HEK293 (cell line): ENCODE measurements around the gene FANCL.

Source experiments
- CTCF ChIP-seq: fragments of 450-650 bp; formaldehyde crosslinking; IDR thresholded peaks from 2 replicates; pipeline ENCODE4 v1.5.1; 2016; ENCODE audit warnings: missing biosample characterization, missing genetic modification characterization
- PBX3 ChIP-seq: sonication (generic); formaldehyde crosslinking; IDR thresholded peaks from 2 replicates; pipeline ENCODE4 v1.8.1; 2022; ENCODE audit warnings: mild to moderate bottlenecking, moderate library complexity, missing genetic modification reagents
- ZBTB17 ChIP-seq: fragments of 450-650 bp; formaldehyde crosslinking; IDR thresholded peaks from 2 replicates; pipeline ENCODE4 v1.5.1; 2016; ENCODE audit warnings: missing biosample characterization, missing genetic modification characterization
- ZNF121 ChIP-seq: fragments of 450-650 bp; formaldehyde crosslinking; IDR thresholded peaks from 2 replicates; pipeline ENCODE4 v1.5.1; 2016; ENCODE audit warnings: missing biosample characterization, missing genetic modification characterization
- ZNF169 ChIP-seq: fragments of 450-650 bp; formaldehyde crosslinking; IDR thresholded peaks from 2 replicates; pipeline ENCODE4 v1.5.1; 2016; ENCODE audit warnings: missing biosample characterization, missing genetic modification characterization
- ZNF280D ChIP-seq: fragments of 450-650 bp; formaldehyde crosslinking; IDR thresholded peaks from 2 replicates; pipeline ENCODE4 v1.5.1; 2016; ENCODE audit warnings: missing biosample characterization, missing genetic modification characterization
- ZNF362 ChIP-seq: fragments of 450-650 bp; formaldehyde crosslinking; IDR thresholded peaks from 2 replicates; pipeline ENCODE4 v1.5.1; 2016; ENCODE audit warnings: missing biosample characterization, missing genetic modification characterization
- ZNF366 ChIP-seq: fragments of 450-650 bp; formaldehyde crosslinking; conservative IDR thresholded peaks from 2 replicates; pipeline ENCODE4 v1.5.1; 2016; ENCODE audit warnings: missing biosample characterization, missing genetic modification characterization
- ZNF404 ChIP-seq: fragments of 450-650 bp; formaldehyde crosslinking; IDR thresholded peaks from 2 replicates; pipeline ENCODE4 v1.5.1; 2017; ENCODE audit warnings: missing biosample characterization, missing genetic modification characterization
- ZNF747 ChIP-seq: fragments of 450-650 bp; formaldehyde crosslinking; IDR thresholded peaks from 2 replicates; pipeline ENCODE4 v1.5.1; 2016; ENCODE audit warnings: missing biosample characterization, missing genetic modification characterization

- no peak for TF ChIP-seq ZNF362 (tag by site-specific recombination)
- no peak for TF ChIP-seq PBX3 (CRISPR knock-in tag)
- TF ChIP-seq ZNF169 (tag by site-specific recombination): no peak
- TF ChIP-seq ZNF121 (tag by site-specific recombination): no peak
- TF ChIP-seq ZNF404 (tag by site-specific recombination): no peak
- no peak for TF ChIP-seq ZNF747
- no peak for TF ChIP-seq CTCF
- TF ChIP-seq ZBTB17 (tag by site-specific recombination): no peak
- TF ChIP-seq ZNF366 (tag by site-specific recombination): no peak
- no peak for TF ChIP-seq ZNF280D (tag by site-specific recombination)
Observed at GRCh38 chr2:58237741-58238140, 3.4 kb downstream of the FANCL start.
